IPS-15b (cell line): ENCODE measurements around the gene STX7.

Experiments
- H3K27me3 ChIP-seq: one replicate; pipeline ENCODE4 v1.6.1; 2013; ENCODE audit warnings: low read length; ENCODE audit not compliant: control insufficient read depth, insufficient read depth
- H3K36me3 ChIP-seq: one replicate; pipeline ENCODE4 v1.6.1; 2013; ENCODE audit warnings: low read length; ENCODE audit not compliant: control insufficient read depth, insufficient read depth
- H3K4me1 ChIP-seq: one replicate; pipeline ENCODE4 v1.6.1; 2013; ENCODE audit warnings: mild to moderate bottlenecking, low read length; ENCODE audit not compliant: control insufficient read depth, insufficient read depth
- H3K4me3 ChIP-seq: one replicate; pipeline ENCODE4 v1.5.1; 2013; ENCODE audit warnings: low read depth, low read length
- H3K9ac ChIP-seq: one replicate; pipeline ENCODE4 v1.6.1; 2013; ENCODE audit warnings: low read depth, mild to moderate bottlenecking, low read length
- H3K9me3 ChIP-seq: one replicate; pipeline ENCODE4 v1.6.1; 2013; ENCODE audit warnings: mild to moderate bottlenecking, low read length; ENCODE audit not compliant: control insufficient read depth, insufficient read depth

STX7 gene

GRCh38 chr6:132464538-132465256 lies 48.2 kb downstream of the STX7 start:
- no peaks in the 10 kb centered on the region for H3K27me3 ChIP-seq
- peaks cover 4% of the 10 kb centered on the region for H3K36me3 ChIP-seq
- no peaks in the 10 kb centered on the region for H3K9me3 ChIP-seq
- H3K4me1 ChIP-seq = no peaks in the 10 kb centered on the region
- H3K9ac ChIP-seq = no peak overlapping the region
- no peak overlapping the region for H3K4me3 ChIP-seq

- no peaks in the 10 kb centered on the region for H3K9me3 ChIP-seq
- no peak overlapping the region for H3K9ac ChIP-seq
- H3K4me1 ChIP-seq = no peaks in the 10 kb centered on the region
- peaks cover 4% of the 10 kb centered on the region for H3K36me3 ChIP-seq
- no peaks in the 10 kb centered on the region for H3K27me3 ChIP-seq
- no peak overlapping the region for H3K4me3 ChIP-seq
Measured at GRCh38 chr6:132461958-132462357, 51.0 kb downstream of the STX7 start.

GRCh38 chr6:132459605-132459952 lies 53.3 kb downstream of the STX7 start:
- no peaks in the 10 kb centered on the region for H3K27me3 ChIP-seq
- peaks cover 6% of the 10 kb centered on the region for H3K36me3 ChIP-seq
- no peak overlapping the region for H3K9ac ChIP-seq
- no peaks in the 10 kb centered on the region for H3K9me3 ChIP-seq
- no peaks in the 10 kb centered on the region for H3K4me1 ChIP-seq
- H3K4me3 ChIP-seq = no peak overlapping the region

- Histone ChIP-seq H3K27me3 (no peaks in the 10 kb centered on the region), H3K9ac (no peak overlapping the region), H3K9me3 (no peaks in the 10 kb centered on the region), H3K4me3 (no peak overlapping the region), H3K36me3 (peaks cover 6% of the 10 kb centered on the region), H3K4me1 (no peaks in the 10 kb centered on the region)
Measured at GRCh38 chr6:132458887-132459604, 53.9 kb downstream of the STX7 start.

GRCh38 chr6:132456700-132457143 lies 56.2 kb downstream of the STX7 start:
- Histone ChIP-seq H3K4me3 (no peak overlapping the region), H3K27me3 (no peaks in the 10 kb centered on the region), H3K4me1 (no peaks in the 10 kb centered on the region), H3K36me3 (peaks cover 3% of the 10 kb centered on the region), H3K9ac (no peak overlapping the region), H3K9me3 (no peaks in the 10 kb centered on the region)

GRCh38 chr6:132446855-132447241 lies 66.1 kb downstream of the STX7 start:
- Histone ChIP-seq H3K4me1 (peaks cover 12% of the 10 kb centered on the region), H3K9ac (no peak overlapping the region), H3K9me3 (no peaks in the 10 kb centered on the region), H3K4me3 (no peak overlapping the region), H3K36me3 (no peaks in the 10 kb centered on the region), H3K27me3 (no peaks in the 10 kb centered on the region)

GRCh38 chr6:132446141-132446854 lies 66.6 kb downstream of the STX7 start:
- no peak overlapping the region for H3K4me3 ChIP-seq
- no peaks in the 10 kb centered on the region for H3K9me3 ChIP-seq
- H3K4me1 ChIP-seq = peaks cover 12% of the 10 kb centered on the region
- H3K36me3 ChIP-seq = no peaks in the 10 kb centered on the region
- H3K27me3 ChIP-seq = no peaks in the 10 kb centered on the region
- no peak overlapping the region for H3K9ac ChIP-seq

GRCh38 chr6:132445201-132445951 lies 67.5 kb downstream of the STX7 start:
- Histone ChIP-seq H3K4me3 (no peak overlapping the region), H3K27me3 (no peaks in the 10 kb centered on the region), H3K9me3 (no peaks in the 10 kb centered on the region), H3K36me3 (no peaks in the 10 kb centered on the region), H3K4me1 (peaks cover 12% of the 10 kb centered on the region), H3K9ac (no peak overlapping the region)

GRCh38 chr6:132443206-132443605 lies 69.7 kb downstream of the STX7 start:
- Histone ChIP-seq H3K4me3 (no peak overlapping the region), H3K4me1 (peaks cover 12% of the 10 kb centered on the region), H3K36me3 (no peaks in the 10 kb centered on the region), H3K9me3 (no peaks in the 10 kb centered on the region), H3K27me3 (no peaks in the 10 kb centered on the region), H3K9ac (no peak overlapping the region)

- Histone ChIP-seq H3K27me3 (no peaks in the 10 kb centered on the region), H3K9ac (no peak overlapping the region), H3K36me3 (no peaks in the 10 kb centered on the region), H3K4me1 (no peaks in the 10 kb centered on the region), H3K9me3 (no peaks in the 10 kb centered on the region), H3K4me3 (no peak overlapping the region)
Measured at GRCh38 chr6:132430110-132430509, 82.8 kb downstream of the STX7 start.

GRCh38 chr6:132425176-132425575 lies 87.7 kb downstream of the STX7 start:
- H3K36me3 ChIP-seq = no peaks in the 10 kb centered on the region
- no peaks in the 10 kb centered on the region for H3K9me3 ChIP-seq
- no peak overlapping the region for H3K9ac ChIP-seq
- no peaks in the 10 kb centered on the region for H3K4me1 ChIP-seq
- no peaks in the 10 kb centered on the region for H3K27me3 ChIP-seq
- no peak overlapping the region for H3K4me3 ChIP-seq
